Stimulated activated CD8-positive, alpha-beta memory T cell treated with anti-CD3 and anti-CD28 coated beads, Interleukin-15, amount 100 ng/mL, for 24 hours (primary cell): ENCODE measurements around the gene CCP110.
A peak's percentile ranks its signal among the peaks of the same experiment; 100 is the strongest.

Experiments used
- DNase-seq: peaks from one replicate; pipeline ENCODE4 v3.0.0-alpha.2; 2020; ENCODE audit warnings: low read depth

Gene CCP110

GRCh38 chr16:19548144-19548543, 24.4 kb downstream of the CCP110 start:
- DNase-seq = no peak

GRCh38 chr16:19549673-19550072, 25.9 kb downstream of the CCP110 start:
- no peak for DNase-seq

GRCh38 chr16:19555186-19555937, 31.6 kb downstream of the CCP110 start, which contains the start of gene VPS35L:
VPS35L (plus strand) TSS chr16:19555703; CDS start chr16:19555730, 27 bp downstream.
- DNase-seq = peak; percentile 78

- DNase-seq = no peak
Observed at GRCh38 chr16:19555938-19556771, 32.4 kb downstream of the CCP110 start.

- no peak for DNase-seq
Observed at GRCh38 chr16:19559242-19559910, 35.6 kb downstream of the CCP110 start.

- no peak for DNase-seq
Observed at GRCh38 chr16:19560078-19560477, 36.3 kb downstream of the CCP110 start.

GRCh38 chr16:19563377-19563776, 39.6 kb downstream of the CCP110 start:
- DNase-seq = no peak

GRCh38 chr16:19566362-19566761, 42.6 kb downstream of the CCP110 start:
- DNase-seq = no peak

GRCh38 chr16:19567560-19567959, 43.8 kb downstream of the CCP110 start:
- DNase-seq = no peak

GRCh38 chr16:19573997-19574396, 50.3 kb downstream of the CCP110 start:
- no peak for DNase-seq

- no peak for DNase-seq
Observed at GRCh38 chr16:19574615-19575014, 50.9 kb downstream of the CCP110 start.

- DNase-seq = no peak
Observed at GRCh38 chr16:19578378-19578971, 54.7 kb downstream of the CCP110 start.

- DNase-seq = no peak
Observed at GRCh38 chr16:19582050-19582831, 58.5 kb downstream of the CCP110 start.

- no peak for DNase-seq
Observed at GRCh38 chr16:19583665-19584300, 60.0 kb downstream of the CCP110 start.

- DNase-seq = no peak
Observed at GRCh38 chr16:19588661-19589060, 64.9 kb downstream of the CCP110 start.

- no peak for DNase-seq
Observed at GRCh38 chr16:19589106-19589505, 65.4 kb downstream of the CCP110 start.

- DNase-seq = no peak
Observed at GRCh38 chr16:19589771-19590302, 66.1 kb downstream of the CCP110 start.

- DNase-seq = no peak
Observed at GRCh38 chr16:19595043-19595767, 71.5 kb downstream of the CCP110 start.

GRCh38 chr16:19598805-19599510, 75.2 kb downstream of the CCP110 start:
- no peak for DNase-seq
